Esophagus muscularis mucosa (tissue), 4 donors: ENCODE measurements around the gene TCF7L2. TPM values are rescaled to one million over a fixed set of nuclear protein-coding genes. Genes with fewer than 3 reads are reported as not detected.

Experiments
- DNase-seq: peaks from one replicate; pipeline ENCODE4 v3.0.0-alpha.2; 2017; ENCODE audit errors: extremely low spot score
- H3K27ac ChIP-seq, 4 donors: fragments of 200-600 bp; sonication (generic); replicated peaks in 1 of 4; 1 replicate in 3 of 4; 2 replicates in 1 of 4; pipeline ENCODE4 v1.5.1; 2016 to 2019; ENCODE audit warnings: mild to moderate bottlenecking in 1 of 4
- H3K27me3 ChIP-seq, 4 donors: fragments of 200-600 bp; sonication (generic); one replicate each; pipeline versions ENCODE4 v1.5.1 to v1.6.0; 2016 to 2019
- H3K36me3 ChIP-seq, 4 donors: fragments of 200-600 bp; sonication (generic); one replicate each; pipeline ENCODE4 v1.5.1; 2016 to 2019
- H3K4me1 ChIP-seq, 4 donors: fragments of 200-600 bp; sonication (generic); one replicate each; pipeline ENCODE4 v1.5.1; 2016 to 2019
- H3K4me3 ChIP-seq, 4 donors: fragments of 200-600 bp; sonication (generic); 1 replicate in 2 of 4; 2 replicates in 2 of 4; pipeline ENCODE4 v1.5.1; 2016 to 2019; ENCODE audit warnings: mild to moderate bottlenecking in 4 of 4, moderate library complexity in 1 of 4
- H3K9me3 ChIP-seq, 4 donors: fragments of 200-600 bp; sonication (generic); 1 replicate in 3 of 4; 2 replicates in 1 of 4; pipeline ENCODE4 v1.5.1; 2016 to 2019
- EP300 ChIP-seq: sonication (generic); formaldehyde crosslinking; IDR thresholded peaks from one replicate; pipeline ENCODE4 v1.6.1; 2017; ENCODE audit warnings: antibody characterized with exemption
- POLR2A ChIP-seq: fragments of 450-650 bp; IDR thresholded peaks from one replicate; pipeline ENCODE4 v1.6.1; 2017; ENCODE audit warnings: antibody characterized with exemption, moderate library complexity, mild to moderate bottlenecking, low read depth
- POLR2AphosphoS5 ChIP-seq, 2 donors: sonication (generic); formaldehyde crosslinking; IDR thresholded peaks; one replicate each; pipeline ENCODE4 v1.6.1; 2017; ENCODE audit warnings: antibody characterized with exemption in 2 of 2
- WGBS: methylation state at CpG from one replicate; pipeline ENCODE4 v1.1.5; 2018; 5-methylcytosine and 5-hydroxymethylcytosine counted together
- intact Hi-C: fragments of 100-400 bp; cut with DNase I; formaldehyde crosslinking; loops from one replicate; pipeline ENCODE4 v1.15.1; 2023
- total RNA-seq, 4 donors: library from RNA; depleted of rRNA; stranded (reverse); fragments of >200 nt; gene quantifications; one replicate each; pipeline versions ENCODE4 v1.1.0 to v1.2.1, GENCODE V29; 2016
- TF ChIP-seq, protein P1 (sequence below), 3 experiments: fragments of 200-600 bp in 2 of 3; fragments of 450-650 bp in 1 of 3; sonication (generic) in 2 of 3; IDR thresholded peaks; one replicate each; pipeline ENCODE4 v1.5.1; 2017 to 2019; ENCODE audit warnings: antibody characterized with exemption in 3 of 3, mild to moderate bottlenecking in 2 of 3, moderate library complexity in 1 of 3

TCF7L2 gene
- total RNA-seq: 10 to 100 TPM in 3 of 4 donors, 1 to 10 TPM in 1; 7.8 to 24.1 (median 19.2) TPM

GRCh38 chr10:112949875-112950507 is at the start of gene TCF7L2:
TSS of gene TCF7L2 (plus strand) at chr10:112950247. CDS start at chr10:112950757, 510 bp downstream.
- TF ChIP-seq EP300: no peak
- TF ChIP-seq POLR2A: peak; percentile 23
- TF ChIP-seq POLR2AphosphoS5 (IDR thresholded peaks at IDR 0.05): peak; percentile 75 to 93
- TF ChIP-seq, protein P1, sequence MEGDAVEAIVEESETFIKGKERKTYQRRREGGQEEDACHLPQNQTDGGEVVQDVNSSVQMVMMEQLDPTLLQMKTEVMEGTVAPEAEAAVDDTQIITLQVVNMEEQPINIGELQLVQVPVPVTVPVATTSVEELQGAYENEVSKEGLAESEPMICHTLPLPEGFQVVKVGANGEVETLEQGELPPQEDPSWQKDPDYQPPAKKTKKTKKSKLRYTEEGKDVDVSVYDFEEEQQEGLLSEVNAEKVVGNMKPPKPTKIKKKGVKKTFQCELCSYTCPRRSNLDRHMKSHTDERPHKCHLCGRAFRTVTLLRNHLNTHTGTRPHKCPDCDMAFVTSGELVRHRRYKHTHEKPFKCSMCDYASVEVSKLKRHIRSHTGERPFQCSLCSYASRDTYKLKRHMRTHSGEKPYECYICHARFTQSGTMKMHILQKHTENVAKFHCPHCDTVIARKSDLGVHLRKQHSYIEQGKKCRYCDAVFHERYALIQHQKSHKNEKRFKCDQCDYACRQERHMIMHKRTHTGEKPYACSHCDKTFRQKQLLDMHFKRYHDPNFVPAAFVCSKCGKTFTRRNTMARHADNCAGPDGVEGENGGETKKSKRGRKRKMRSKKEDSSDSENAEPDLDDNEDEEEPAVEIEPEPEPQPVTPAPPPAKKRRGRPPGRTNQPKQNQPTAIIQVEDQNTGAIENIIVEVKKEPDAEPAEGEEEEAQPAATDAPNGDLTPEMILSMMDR (IDR thresholded peaks at IDR 0.05): no peak
- 2% methylated on average over 39 of the region's 39 CpGs for WGBS
- peaks cover 15 to 46% (median 43%) of the 10 kb centered on the region in 4 donors for H3K4me1 ChIP-seq

DNA sequence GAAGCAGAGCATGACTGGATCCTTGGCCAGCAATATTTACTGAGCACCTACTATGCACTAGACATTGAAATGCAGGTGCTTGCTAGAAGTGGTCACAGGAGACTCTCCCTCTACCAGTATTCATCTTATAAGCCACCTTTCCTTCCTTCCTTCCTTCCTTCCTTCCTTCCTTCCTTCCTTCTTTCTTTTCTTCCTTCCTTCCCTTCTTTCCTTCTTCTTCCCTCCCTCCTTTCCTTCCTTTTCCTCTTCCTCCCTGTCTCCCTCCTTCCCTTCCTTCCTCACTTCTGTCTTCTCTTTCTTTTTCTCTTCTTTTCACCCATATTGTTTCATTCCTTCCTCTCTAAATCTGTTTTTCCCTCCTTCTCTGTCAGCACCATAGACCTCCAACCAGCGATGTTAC is 47.3 kb upstream of the TCF7L2 start:
- H3K4me1 ChIP-seq: peaks cover 0 to 11% (median 11%) of the 10 kb centered on the region in 4 donors
- intact Hi-C loops: no loop called here
- 89% methylated on average over 1 of the region's 1 CpG for WGBS
- H3K36me3 ChIP-seq: no peaks in the 10 kb centered on the region
- H3K4me3 ChIP-seq: no peak overlapping the region
- H3K27me3 ChIP-seq: no peaks in the 10 kb centered on the region
- TF ChIP-seq EP300: no peak
- no peak for TF ChIP-seq POLR2A
- TF ChIP-seq, protein P1 (IDR thresholded peaks at IDR 0.05): no peak
- no peak for TF ChIP-seq POLR2AphosphoS5 (IDR thresholded peaks at IDR 0.05)
- no peak for DNase-seq
- no peak overlapping the region for H3K27ac ChIP-seq
- H3K9me3 ChIP-seq: no peaks in the 10 kb centered on the region

More at GRCh38 chr10:112949875-112950507, at the start of gene TCF7L2:
- Histone ChIP-seq H3K4me3 (peak within 1 kb of the TSS; percentile 68 to 91 (median 76)), H3K27ac (peak within 1 kb of the TSS; percentile 90 to 93 (median 92)), H3K9me3 (no peaks in the 10 kb centered on the region), H3K27me3 (no peaks in the 10 kb centered on the region), H3K36me3 (no peaks in the 10 kb centered on the region)
- intact Hi-C loops: loop anchor here (10.0 kb wide), 1 partner anchor 105 kb away; no protein-coding TSS in a partner anchor
- peak; percentile 99 for DNase-seq

DNA sequence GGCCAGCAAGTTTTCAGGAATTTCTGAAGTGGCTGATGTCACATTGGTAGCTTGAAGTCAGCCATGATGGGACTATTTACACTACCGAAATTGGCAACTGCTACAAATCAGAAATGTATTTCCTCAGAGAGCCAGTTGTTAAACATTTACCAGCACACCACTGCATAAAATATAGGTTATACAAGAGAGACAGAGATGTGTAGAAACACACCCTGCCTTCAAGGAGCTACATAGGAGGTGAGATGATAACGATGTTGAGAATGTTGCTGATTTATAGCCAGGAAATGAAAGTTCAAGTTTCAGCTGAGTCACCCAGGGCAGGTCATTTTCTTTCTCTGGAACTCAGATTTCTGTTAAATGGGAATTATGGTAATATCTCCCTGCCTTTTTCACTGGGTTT is 46.0 kb upstream of the TCF7L2 start:
- peaks cover 0 to 5% (median 3%) of the 10 kb centered on the region in 4 donors for H3K4me1 ChIP-seq
- H3K4me3 ChIP-seq: no peak overlapping the region
- intact Hi-C loops: no loop called here
- 86% methylated on average over 2 of the region's 2 CpGs for WGBS
- H3K36me3 ChIP-seq: no peaks in the 10 kb centered on the region
- H3K27me3 ChIP-seq: no peaks in the 10 kb centered on the region
- no peaks in the 10 kb centered on the region for H3K9me3 ChIP-seq
- DNase-seq: no peak
- no peak overlapping the region for H3K27ac ChIP-seq
- TF ChIP-seq POLR2AphosphoS5 (IDR thresholded peaks at IDR 0.05) (no peak), POLR2A (no peak), EP300 (no peak)
- TF ChIP-seq, protein P1 (IDR thresholded peaks at IDR 0.05): no peak

DNA sequence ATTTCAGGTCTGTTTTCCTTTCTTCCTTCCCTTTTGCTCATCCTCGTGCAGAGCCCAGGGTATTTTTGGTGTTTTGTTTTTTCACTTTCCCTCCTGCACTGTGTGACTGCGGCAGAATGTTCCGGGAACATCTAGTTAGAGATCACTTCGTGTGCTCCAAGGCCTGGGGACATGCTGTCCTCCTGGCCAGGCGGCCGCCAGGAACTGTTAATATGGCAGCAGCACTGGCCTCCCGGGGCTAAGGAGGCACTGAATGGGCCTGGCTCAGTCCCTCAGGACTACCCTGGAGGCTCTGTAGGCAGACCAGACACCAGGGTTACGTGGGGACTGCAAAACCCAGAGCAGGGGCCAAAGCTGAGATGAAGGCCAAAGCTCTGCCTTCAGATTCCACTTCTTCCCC is 43.1 kb upstream of the TCF7L2 start:
- Histone ChIP-seq H3K9me3 (no peaks in the 10 kb centered on the region), H3K27ac (no peak overlapping the region), H3K36me3 (no peaks in the 10 kb centered on the region), H3K4me3 (no peak overlapping the region), H3K27me3 (no peaks in the 10 kb centered on the region), H3K4me1 (no peaks in the 10 kb centered on the region)
- intact Hi-C loops: no loop called here
- DNase-seq: no peak
- WGBS: 98% methylated on average over 8 of the region's 8 CpGs
- TF ChIP-seq EP300: no peak
- no peak for TF ChIP-seq POLR2AphosphoS5 (IDR thresholded peaks at IDR 0.05)
- TF ChIP-seq, protein P1 (IDR thresholded peaks at IDR 0.05): no peak
- TF ChIP-seq POLR2A: no peak

DNA sequence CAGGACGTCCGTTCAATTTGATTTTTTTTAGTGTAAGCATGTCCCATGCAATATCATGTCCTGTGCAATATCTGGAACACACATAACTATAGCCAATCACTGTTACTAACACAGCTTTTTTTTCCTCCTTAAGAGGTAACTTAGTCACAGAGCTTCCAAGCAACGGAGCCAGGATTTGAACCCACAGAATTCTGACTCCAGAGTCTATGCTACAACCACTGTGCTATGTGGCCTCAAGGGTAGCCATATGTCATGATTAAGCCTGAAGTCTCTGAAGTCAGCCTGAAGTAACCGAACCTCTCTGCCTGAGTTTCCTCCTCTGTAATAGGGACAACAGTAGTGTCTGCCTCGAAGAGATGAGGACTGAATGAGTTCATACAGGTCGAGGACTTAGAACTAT is 42.2 kb upstream of the TCF7L2 start:
- Histone ChIP-seq H3K9me3 (no peaks in the 10 kb centered on the region), H3K27me3 (no peaks in the 10 kb centered on the region), H3K27ac (no peak overlapping the region), H3K36me3 (no peaks in the 10 kb centered on the region), H3K4me1 (no peaks in the 10 kb centered on the region), H3K4me3 (no peak overlapping the region)
- intact Hi-C loops: no loop called here
- 89% methylated on average over 6 of the region's 6 CpGs for WGBS
- no peak for DNase-seq
- TF ChIP-seq, protein P1 (IDR thresholded peaks at IDR 0.05): no peak
- TF ChIP-seq POLR2A (no peak), POLR2AphosphoS5 (IDR thresholded peaks at IDR 0.05) (no peak), EP300 (no peak)
